Esophagus squamous epithelium (tissue), 4 donors: ENCODE measurements around the gene SMG7.

Experiments used
- POLR2A ChIP-seq, 4 donors: fragments of 450-650 bp; IDR thresholded peaks; one replicate each; pipeline ENCODE4 v1.6.1; 2017; ENCODE audit warnings: antibody characterized with exemption in 4 of 4, mild to moderate bottlenecking in 4 of 4, moderate library complexity in 3 of 4
- TF ChIP-seq, protein P1 (sequence below), 6 experiments: fragments of 450-650 bp in 4 of 6; fragments of 200-600 bp in 2 of 6; sonication (generic) in 2 of 6; IDR thresholded peaks; one replicate each; pipeline ENCODE4 v1.5.1; 2016 to 2019; ENCODE audit warnings: antibody characterized with exemption in 6 of 6, mild to moderate bottlenecking in 4 of 6, moderate library complexity in 4 of 6

- TF ChIP-seq, protein P1, sequence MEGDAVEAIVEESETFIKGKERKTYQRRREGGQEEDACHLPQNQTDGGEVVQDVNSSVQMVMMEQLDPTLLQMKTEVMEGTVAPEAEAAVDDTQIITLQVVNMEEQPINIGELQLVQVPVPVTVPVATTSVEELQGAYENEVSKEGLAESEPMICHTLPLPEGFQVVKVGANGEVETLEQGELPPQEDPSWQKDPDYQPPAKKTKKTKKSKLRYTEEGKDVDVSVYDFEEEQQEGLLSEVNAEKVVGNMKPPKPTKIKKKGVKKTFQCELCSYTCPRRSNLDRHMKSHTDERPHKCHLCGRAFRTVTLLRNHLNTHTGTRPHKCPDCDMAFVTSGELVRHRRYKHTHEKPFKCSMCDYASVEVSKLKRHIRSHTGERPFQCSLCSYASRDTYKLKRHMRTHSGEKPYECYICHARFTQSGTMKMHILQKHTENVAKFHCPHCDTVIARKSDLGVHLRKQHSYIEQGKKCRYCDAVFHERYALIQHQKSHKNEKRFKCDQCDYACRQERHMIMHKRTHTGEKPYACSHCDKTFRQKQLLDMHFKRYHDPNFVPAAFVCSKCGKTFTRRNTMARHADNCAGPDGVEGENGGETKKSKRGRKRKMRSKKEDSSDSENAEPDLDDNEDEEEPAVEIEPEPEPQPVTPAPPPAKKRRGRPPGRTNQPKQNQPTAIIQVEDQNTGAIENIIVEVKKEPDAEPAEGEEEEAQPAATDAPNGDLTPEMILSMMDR (IDR thresholded peaks at IDR 0.05), result no peak
- TF ChIP-seq POLR2A (IDR thresholded peaks at IDR 0.05), result no peak
These were observed 8.7 kb downstream of the SMG7 start for GRCh38 chr1:183480971-183481441.
